Karpas-422 (cell line): Measurements from ENCODE around the gene ZW10. TPM values are rescaled to one million over a fixed set of nuclear protein-coding genes. Genes with fewer than 3 reads are reported as not detected.

Experiments used
- DNase-seq: peaks from one replicate; pipeline ENCODE4 v3.0.0-alpha.2; 2015
- H2AFZ ChIP-seq: fragments of 200-600 bp; sonication (generic); 2 replicates; pipeline ENCODE4 v1.6.1; 2014; ENCODE audit warnings: antibody characterized with exemption, low read length, mixed read lengths
- H3K27ac ChIP-seq: fragments of 200-600 bp; sonication (generic); 2 replicates; pipeline ENCODE4 v1.5.1; 2014; ENCODE audit warnings: mild to moderate bottlenecking, low read length, moderate library complexity
- H3K27me3 ChIP-seq: fragments of 200-600 bp; sonication (generic); 2 replicates; pipeline ENCODE4 v1.6.1; 2014; ENCODE audit warnings: low read length, mixed read lengths
- H3K36me3 ChIP-seq: fragments of 200-600 bp; sonication (generic); 2 replicates; pipeline ENCODE4 v1.6.1; 2014; ENCODE audit warnings: low read length, mixed read lengths; ENCODE audit not compliant: insufficient read depth
- H3K4me1 ChIP-seq: fragments of 200-600 bp; sonication (generic); 2 replicates; pipeline ENCODE4 v1.6.1; 2014; ENCODE audit warnings: mild to moderate bottlenecking, low read length, mixed read lengths
- H3K4me2 ChIP-seq: fragments of 200-600 bp; sonication (generic); 2 replicates; pipeline ENCODE4 v1.6.1; 2014; ENCODE audit warnings: low read length, low read depth, mild to moderate bottlenecking; ENCODE audit not compliant: poor library complexity, severe bottlenecking
- H3K4me3 ChIP-seq: fragments of 200-600 bp; sonication (generic); 2 replicates; pipeline ENCODE4 v1.5.1; 2014; ENCODE audit warnings: mild to moderate bottlenecking, antibody characterized with exemption, low read length, mixed read lengths
- H3K79me2 ChIP-seq: fragments of 200-600 bp; sonication (generic); 2 replicates; pipeline ENCODE4 v1.6.1; 2014; ENCODE audit warnings: mild to moderate bottlenecking, low read length, mixed read lengths
- H3K9ac ChIP-seq: fragments of 200-600 bp; sonication (generic); 2 replicates; pipeline ENCODE4 v1.6.0; 2014; ENCODE audit warnings: low read length
- H3K9me2 ChIP-seq: fragments of 200-600 bp; sonication (generic), shearing (Covaris generic); replicated peaks from 2 replicates; pipeline ENCODE4 v1.6.0; 2014; ENCODE audit warnings: mild to moderate bottlenecking, low read length, moderate library complexity; ENCODE audit not compliant: insufficient read depth
- H3K9me3 ChIP-seq: fragments of 300-700, 200-600 bp; sonication (generic); 2 replicates; pipeline ENCODE4 v1.6.1; 2014; ENCODE audit warnings: low read length, mixed read lengths
- H4K20me1 ChIP-seq: fragments of 200-600 bp; sonication (generic); 2 replicates; pipeline ENCODE4 v1.6.1; 2014; ENCODE audit warnings: mild to moderate bottlenecking, antibody characterized with exemption, low read length, low read depth; ENCODE audit not compliant: insufficient read depth
- total RNA-seq: library from RNA; depleted of rRNA; stranded (reverse); fragments of >200 nt; shearing (Covaris generic); gene quantifications from 2 replicates; pipeline ENCODE4 v1.2.3, GENCODE V29; 2014; ENCODE audit warnings: low replicate concordance

Gene ZW10
- total RNA-seq, 1 experiment from 2014 or later, result 11.4 TPM

GRCh38 chr11:113736323-113736722 is 37.2 kb downstream of the ZW10 start:
- DNase-seq, result no peak
- Histone ChIP-seq H3K27ac (no peak overlapping the region), H4K20me1 (no peaks in the 10 kb centered on the region), H3K4me2 (no peak overlapping the region), H3K36me3 (no peaks in the 10 kb centered on the region), H3K9me3 (no peaks in the 10 kb centered on the region), H3K27me3 (no peaks in the 10 kb centered on the region), H2AFZ (no peak overlapping the region), H3K79me2 (no peaks in the 10 kb centered on the region), H3K9ac (no peak overlapping the region), H3K9me2 (no peaks in the 10 kb centered on the region), H3K4me1 (no peaks in the 10 kb centered on the region), H3K4me3 (no peak overlapping the region)

- Histone ChIP-seq H2AFZ (no peak overlapping the region), H4K20me1 (no peaks in the 10 kb centered on the region), H3K9me3 (no peaks in the 10 kb centered on the region), H3K4me1 (no peaks in the 10 kb centered on the region), H3K27me3 (no peaks in the 10 kb centered on the region), H3K9ac (no peak overlapping the region), H3K4me3 (no peak overlapping the region), H3K27ac (no peak overlapping the region), H3K9me2 (no peaks in the 10 kb centered on the region), H3K79me2 (no peaks in the 10 kb centered on the region), H3K4me2 (no peak overlapping the region), H3K36me3 (no peaks in the 10 kb centered on the region)
- no peak for DNase-seq
Observed at GRCh38 chr11:113732092-113732491, 41.4 kb downstream of the ZW10 start.

- H3K36me3 ChIP-seq, result no peaks in the 10 kb centered on the region
- H3K9me2 ChIP-seq, result no peaks in the 10 kb centered on the region
- H3K4me1 ChIP-seq, result no peaks in the 10 kb centered on the region
- no peak overlapping the region for H3K4me2 ChIP-seq
- H3K4me3 ChIP-seq, result no peak overlapping the region
- DNase-seq, result peak; percentile 47
- H3K9me3 ChIP-seq, result no peaks in the 10 kb centered on the region
- no peak overlapping the region for H3K27ac ChIP-seq
- no peak overlapping the region for H3K9ac ChIP-seq
- no peaks in the 10 kb centered on the region for H3K27me3 ChIP-seq
- H3K79me2 ChIP-seq, result no peaks in the 10 kb centered on the region
- H4K20me1 ChIP-seq, result no peaks in the 10 kb centered on the region
- no peak overlapping the region for H2AFZ ChIP-seq
Observed at GRCh38 chr11:113730887-113731726, 42.4 kb downstream of the ZW10 start.

- Histone ChIP-seq H3K4me2 (no peak overlapping the region), H3K4me1 (no peaks in the 10 kb centered on the region), H3K9ac (no peak overlapping the region), H3K9me2 (no peaks in the 10 kb centered on the region), H3K27ac (no peak overlapping the region), H3K27me3 (no peaks in the 10 kb centered on the region), H3K36me3 (no peaks in the 10 kb centered on the region), H3K9me3 (no peaks in the 10 kb centered on the region), H3K79me2 (no peaks in the 10 kb centered on the region), H4K20me1 (no peaks in the 10 kb centered on the region), H2AFZ (no peak overlapping the region), H3K4me3 (no peak overlapping the region)
- no peak for DNase-seq
Observed at GRCh38 chr11:113729456-113729855, 44.0 kb downstream of the ZW10 start.

GRCh38 chr11:113728814-113729213 is 44.7 kb downstream of the ZW10 start:
- H3K79me2 ChIP-seq, result no peaks in the 10 kb centered on the region
- no peak overlapping the region for H3K4me2 ChIP-seq
- no peak for DNase-seq
- H3K9me2 ChIP-seq, result no peaks in the 10 kb centered on the region
- H3K9me3 ChIP-seq, result no peaks in the 10 kb centered on the region
- no peak overlapping the region for H2AFZ ChIP-seq
- no peaks in the 10 kb centered on the region for H3K27me3 ChIP-seq
- no peaks in the 10 kb centered on the region for H3K4me1 ChIP-seq
- H3K9ac ChIP-seq, result no peak overlapping the region
- H4K20me1 ChIP-seq, result no peaks in the 10 kb centered on the region
- no peaks in the 10 kb centered on the region for H3K36me3 ChIP-seq
- H3K27ac ChIP-seq, result no peak overlapping the region
- no peak overlapping the region for H3K4me3 ChIP-seq

GRCh38 chr11:113725913-113726312 is 47.6 kb downstream of the ZW10 start:
- H2AFZ ChIP-seq, result no peak overlapping the region
- no peak overlapping the region for H3K4me2 ChIP-seq
- no peaks in the 10 kb centered on the region for H3K9me2 ChIP-seq
- no peaks in the 10 kb centered on the region for H3K4me1 ChIP-seq
- no peaks in the 10 kb centered on the region for H3K36me3 ChIP-seq
- no peak overlapping the region for H3K4me3 ChIP-seq
- no peaks in the 10 kb centered on the region for H4K20me1 ChIP-seq
- no peak overlapping the region for H3K27ac ChIP-seq
- H3K9me3 ChIP-seq, result no peaks in the 10 kb centered on the region
- no peak for DNase-seq
- no peaks in the 10 kb centered on the region for H3K79me2 ChIP-seq
- H3K27me3 ChIP-seq, result no peaks in the 10 kb centered on the region
- H3K9ac ChIP-seq, result no peak overlapping the region

- Histone ChIP-seq H2AFZ (no peak overlapping the region), H3K9me2 (no peaks in the 10 kb centered on the region), H4K20me1 (no peaks in the 10 kb centered on the region), H3K4me2 (no peak overlapping the region), H3K9ac (no peak overlapping the region), H3K4me3 (no peak overlapping the region), H3K36me3 (no peaks in the 10 kb centered on the region), H3K27me3 (no peaks in the 10 kb centered on the region), H3K27ac (no peak overlapping the region), H3K79me2 (no peaks in the 10 kb centered on the region), H3K9me3 (no peaks in the 10 kb centered on the region), H3K4me1 (no peaks in the 10 kb centered on the region)
- DNase-seq, result no peak
Observed at GRCh38 chr11:113725407-113725806, 48.1 kb downstream of the ZW10 start.

GRCh38 chr11:113724778-113725177 is 48.7 kb downstream of the ZW10 start:
- H3K4me2 ChIP-seq, result no peak overlapping the region
- H4K20me1 ChIP-seq, result no peaks in the 10 kb centered on the region
- H3K4me3 ChIP-seq, result no peak overlapping the region
- H3K9ac ChIP-seq, result no peak overlapping the region
- no peak overlapping the region for H2AFZ ChIP-seq
- no peak overlapping the region for H3K27ac ChIP-seq
- H3K9me2 ChIP-seq, result no peaks in the 10 kb centered on the region
- no peak for DNase-seq
- H3K4me1 ChIP-seq, result no peaks in the 10 kb centered on the region
- no peaks in the 10 kb centered on the region for H3K27me3 ChIP-seq
- H3K36me3 ChIP-seq, result no peaks in the 10 kb centered on the region
- no peaks in the 10 kb centered on the region for H3K79me2 ChIP-seq
- no peaks in the 10 kb centered on the region for H3K9me3 ChIP-seq
